ENCODE data around the gene EIF1AD.
"Not testable (repeated sequence)": the region's sequence is repeated elsewhere in the genome, so short reads cannot be mapped to it uniquely, and the experiment has no call there.

Gene EIF1AD

GRCh38 chr11:66020618-66021357, 18.8 kb upstream of the EIF1AD start:
- DNase-seq = no peak

GRCh38 chr11:66020212-66020611, 18.3 kb upstream of the EIF1AD start:
- DNase-seq = no peak

- DNase-seq = no peak
Measured at GRCh38 chr11:66017321-66017720, 15.4 kb upstream of the EIF1AD start.

- no peak for DNase-seq
Measured at GRCh38 chr11:66016793-66017177, 14.8 kb upstream of the EIF1AD start.

GRCh38 chr11:66015936-66016792, 14.2 kb upstream of the EIF1AD start:
- no peak for DNase-seq

GRCh38 chr11:66015454-66015881, 13.5 kb upstream of the EIF1AD start:
- DNase-seq = no peak

GRCh38 chr11:66014804-66015453, 13.0 kb upstream of the EIF1AD start:
- no peak for DNase-seq

- DNase-seq = no peak
Measured at GRCh38 chr11:66013762-66014100, 11.8 kb upstream of the EIF1AD start.

GRCh38 chr11:66012946-66013761, 11.2 kb upstream of the EIF1AD start:
- no peak for DNase-seq

- DNase-seq = no peak
Measured at GRCh38 chr11:66012371-66012945, 10.5 kb upstream of the EIF1AD start.

GRCh38 chr11:66011785-66012303, 9.9 kb upstream of the EIF1AD start, which contains the start of gene CST6:
TSS of gene CST6 (plus strand) at chr11:66012008. CDS start at chr11:66012045, 37 bp downstream.
- no peak for DNase-seq

GRCh38 chr11:66011239-66011784, 9.4 kb upstream of the EIF1AD start:
- DNase-seq = no peak

- DNase-seq = not testable (repeated sequence)
Measured at GRCh38 chr11:66010036-66010435, 8.1 kb upstream of the EIF1AD start.

- DNase-seq = no peak
Measured at GRCh38 chr11:66008468-66009101, 6.6 kb upstream of the EIF1AD start.

GRCh38 chr11:66008095-66008467, 6.1 kb upstream of the EIF1AD start:
- DNase-seq = no peak

GRCh38 chr11:66007201-66007634, 5.3 kb upstream of the EIF1AD start:
- no peak for DNase-seq

- DNase-seq = no peak
Measured at GRCh38 chr11:66006891-66007176, 4.9 kb upstream of the EIF1AD start.

GRCh38 chr11:66006134-66006890, 4.4 kb upstream of the EIF1AD start:
- no peak for DNase-seq

- DNase-seq = no peak
Measured at GRCh38 chr11:66004186-66004585, 2.2 kb upstream of the EIF1AD start.

GRCh38 chr11:66003291-66003690, 1.3 kb upstream of the EIF1AD start:
- DNase-seq = no peak
